ENCODE data around the gene MINPP1. TPM values are rescaled to one million over a fixed set of nuclear protein-coding genes. Genes with fewer than 3 reads are reported as not detected.

MINPP1 gene
- total and polyA plus RNA-seq, 2 of the 4 experiments (the other 2 are of a cell fraction), result 11.7 to 14.4 TPM

DNA sequence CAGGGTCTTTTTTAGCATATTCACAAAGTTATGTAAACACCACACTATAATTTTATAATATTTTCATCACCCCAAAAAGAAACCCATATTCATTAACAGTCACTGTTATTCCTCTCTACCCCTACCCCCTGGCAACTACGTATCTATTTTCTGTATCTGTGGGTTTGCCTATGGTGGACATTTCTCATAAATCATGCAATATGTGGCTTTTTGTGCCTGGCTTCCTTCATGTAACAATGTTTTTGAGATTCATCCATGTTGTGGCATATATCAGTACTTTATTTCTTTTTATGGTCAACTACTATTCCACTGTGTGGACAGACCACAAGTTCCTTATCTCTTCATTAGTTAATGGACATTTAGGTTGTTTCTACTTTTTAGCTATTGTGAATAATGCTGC lies 95.9 kb downstream of the MINPP1 start:
- BruUV-seq (replicated peaks), result no TSS peak
- Histone ChIP-seq H2AFZ (replicated peaks; ENCODE audit: low read length, poor library complexity) (no peak overlapping the region), H3K36me3 (ENCODE audit: control insufficient read depth, insufficient read depth, low read length) (no peaks in the 10 kb centered on the region), H2BK15ac (ENCODE audit: low read depth, low read length) (no peak overlapping the region), H2BK5ac (ENCODE audit: low read depth, low read length, poor library complexity, severe bottlenecking) (no peak overlapping the region), H3K9me1 (ENCODE audit: insufficient read depth, low read length) (no peaks in the 10 kb centered on the region), H3K56ac (ENCODE audit: extremely low read depth, insufficient read depth, low read length) (no peak overlapping the region), H3K4me3 (ENCODE audit: insufficient read depth, low read depth, low read length) (no peak overlapping the region), H2AK9ac (replicated peaks; ENCODE audit: low read depth, low read length, poor library complexity) (no peak overlapping the region), H2BK120ac (ENCODE audit: low read depth, low read length) (no peak overlapping the region), H3K14ac (replicated peaks; ENCODE audit: low read depth, low read length) (no peak overlapping the region), H3K27ac (ENCODE audit: insufficient read depth, low read length) (no peak overlapping the region), H3K4ac (ENCODE audit: low read depth, low read length) (no peak overlapping the region), H3K79me1 (ENCODE audit: low read depth in 1 of 2, low read length in 2 of 2) (no peaks in the 10 kb centered on the region), H3K9ac (ENCODE audit: low read depth, low read length) (no peak overlapping the region), H3K23ac (ENCODE audit: low read depth, low read length) (no peak overlapping the region), H2AK5ac (ENCODE audit: low read depth, low read length) (no peak overlapping the region), H3K9me3 (ENCODE audit: control insufficient read depth, insufficient read depth, low read length) (0 out of 2 replicates have a peak, but pooled peaks cover 2% of the 10 kb centered on the region), H4K5ac (ENCODE audit: low read depth, low read length) (no peak overlapping the region), H3K27me3 (ENCODE audit: control insufficient read depth, insufficient read depth, low read length) (peaks cover 3% of the 10 kb centered on the region; the same call in 1 of the 2 replicates), H4K20me1 (ENCODE audit: insufficient read depth, low read length) (no peaks in the 10 kb centered on the region), H3K18ac (ENCODE audit: low read depth, low read length) (no peak overlapping the region), H4K8ac (ENCODE audit: low read depth in 2 of 2, low read length in 2 of 2) (no peak overlapping the region), H3K4me1 (ENCODE audit: control insufficient read depth, insufficient read depth, low read length) (no peaks in the 10 kb centered on the region), H2BK20ac (ENCODE audit: low read depth, low read length) (no peak overlapping the region), H3K4me2 (ENCODE audit: low read depth, low read length) (no peak overlapping the region), H4K91ac (ENCODE audit: insufficient read depth, low read depth, low read length) (no peak overlapping the region)
- no peak for TF ChIP-seq RFX5 (IDR thresholded peaks at IDR 0.05; ENCODE audit: low read depth, low read length)
- TF ChIP-seq MXI1 (IDR thresholded peaks at IDR 0.05; ENCODE audit: borderline replicate concordance, low read depth, low read length), result no peak
- no peak for TF ChIP-seq CTCF (conservative IDR thresholded peaks at IDR 0.05; ENCODE audit: low read depth, low read length)
- no peak for TF ChIP-seq MAZ (IDR thresholded peaks at IDR 0.05; ENCODE audit: borderline replicate concordance, low read depth, low read length)
- TF ChIP-seq, protein P1, sequence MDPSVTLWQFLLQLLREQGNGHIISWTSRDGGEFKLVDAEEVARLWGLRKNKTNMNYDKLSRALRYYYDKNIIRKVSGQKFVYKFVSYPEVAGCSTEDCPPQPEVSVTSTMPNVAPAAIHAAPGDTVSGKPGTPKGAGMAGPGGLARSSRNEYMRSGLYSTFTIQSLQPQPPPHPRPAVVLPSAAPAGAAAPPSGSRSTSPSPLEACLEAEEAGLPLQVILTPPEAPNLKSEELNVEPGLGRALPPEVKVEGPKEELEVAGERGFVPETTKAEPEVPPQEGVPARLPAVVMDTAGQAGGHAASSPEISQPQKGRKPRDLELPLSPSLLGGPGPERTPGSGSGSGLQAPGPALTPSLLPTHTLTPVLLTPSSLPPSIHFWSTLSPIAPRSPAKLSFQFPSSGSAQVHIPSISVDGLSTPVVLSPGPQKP (IDR thresholded peaks at IDR 0.05; ENCODE audit: borderline replicate concordance, low read depth, low read length), result no peak
- TF ChIP-seq NFE2L2 (IDR thresholded peaks at IDR 0.05; ENCODE audit: low read depth, low read length), result no peak
- TF ChIP-seq BHLHE40 (IDR thresholded peaks at IDR 0.05; ENCODE audit: low read depth, low read length), result no peak
- TF ChIP-seq CEBPB (IDR thresholded peaks at IDR 0.05; ENCODE audit: low read depth, low read length), result no peak
- no peak for TF ChIP-seq MAFK (IDR thresholded peaks at IDR 0.05; ENCODE audit: low read depth, low read length)
- no peak for TF ChIP-seq RAD21 (IDR thresholded peaks at IDR 0.05; ENCODE audit: low read length)
- TF ChIP-seq FOS (IDR thresholded peaks at IDR 0.05; ENCODE audit: low read depth, low read length), result no peak
- TF ChIP-seq SMC3 (IDR thresholded peaks at IDR 0.05; ENCODE audit: low read depth, low read length), result no peak
- TF ChIP-seq USF2 (IDR thresholded peaks at IDR 0.05; ENCODE audit: low read depth, low read length), result no peak
- no peak for TF ChIP-seq CHD1 (IDR thresholded peaks at IDR 0.05; ENCODE audit: low read depth, low read length)
- TF ChIP-seq POLR2A (IDR thresholded peaks at IDR 0.05; ENCODE audit: low read depth, low read length), result no peak
- TF ChIP-seq RCOR1 (IDR thresholded peaks at IDR 0.05; ENCODE audit: insufficient replicate concordance, low read length), result no peak
- CTCF ChIA-PET, result no interaction called here
- POLR2A ChIA-PET (ENCODE audit: unreplicated experiment), result no interaction called here
- ATAC-seq (ENCODE audit: low read depth) (no peak), DNase-seq (no peak)
- intact Hi-C loops (cut with micrococcal nuclease) (loop anchor here (5.0 kb wide), 1 partner anchor 37 kb away; no protein-coding TSS in a partner anchor), dilution Hi-C loops (cut with HindIII; ENCODE audit: low sequenced_read_pairs, unreplicated experiment) (no loop called here), in situ Hi-C loops (cut with MboI; ENCODE audit: low sequenced_read_pairs) (loop anchor here (10.0 kb wide), 1 partner anchor 56 kb away; no protein-coding TSS in a partner anchor)
- WGBS, 2 experiments (ENCODE audit: extremely low coverage in 2 of 2, insufficient read length in 1 of 2), result no CpG with 5 or more reads among the region's 1 CpG
